ENCODE data around the gene DIS3L2.
"Not testable (repeated sequence)": the region's sequence is repeated elsewhere in the genome, so short reads cannot be mapped to it uniquely, and the experiment has no call there.

The DIS3L2 gene

GRCh38 chr2:232142502-232142901 lies 181.0 kb downstream of the DIS3L2 start:
- DNase-seq (ENCODE audit: extremely low read depth, low read depth) = no peak
- no peak for TF ChIP-seq CTCF (IDR thresholded peaks at IDR 0.05; ENCODE audit: low read depth, low read length)

- DNase-seq (ENCODE audit: extremely low read depth, low read depth) = no peak
- no peak for TF ChIP-seq CTCF (IDR thresholded peaks at IDR 0.05; ENCODE audit: low read depth, low read length)
Observed at GRCh38 chr2:232146294-232146693, 184.8 kb downstream of the DIS3L2 start.

- no peak for DNase-seq (ENCODE audit: extremely low read depth, low read depth)
- TF ChIP-seq CTCF (IDR thresholded peaks at IDR 0.05; ENCODE audit: low read depth, low read length) = no peak
Observed at GRCh38 chr2:232147440-232148077, 186.0 kb downstream of the DIS3L2 start.

- no peak for TF ChIP-seq CTCF (IDR thresholded peaks at IDR 0.05; ENCODE audit: low read depth, low read length)
- no peak for DNase-seq (ENCODE audit: extremely low read depth, low read depth)
Observed at GRCh38 chr2:232162187-232162586, 200.7 kb downstream of the DIS3L2 start.

GRCh38 chr2:232170396-232170795 lies 208.9 kb downstream of the DIS3L2 start:
- TF ChIP-seq CTCF (IDR thresholded peaks at IDR 0.05; ENCODE audit: low read depth, low read length) = no peak
- DNase-seq (ENCODE audit: extremely low read depth, low read depth) = no peak

GRCh38 chr2:232174662-232175061 lies 213.1 kb downstream of the DIS3L2 start:
- TF ChIP-seq CTCF (IDR thresholded peaks at IDR 0.05; ENCODE audit: low read depth, low read length) = no peak
- no peak for DNase-seq (ENCODE audit: extremely low read depth, low read depth)

- not testable (repeated sequence) for DNase-seq (ENCODE audit: extremely low read depth, low read depth)
Observed at GRCh38 chr2:232176587-232176986, 215.1 kb downstream of the DIS3L2 start.

- no peak for TF ChIP-seq CTCF (IDR thresholded peaks at IDR 0.05; ENCODE audit: low read depth, low read length)
- no peak for DNase-seq (ENCODE audit: extremely low read depth, low read depth)
Observed at GRCh38 chr2:232183279-232183678, 221.8 kb downstream of the DIS3L2 start.

All from AG09319 (cell line).